Smooth muscle cell of the brain vasculature (primary cell): ENCODE results near the gene FAU.
"Not testable (repeated sequence)": the region's sequence is repeated elsewhere in the genome, so short reads cannot be mapped to it uniquely, and the experiment has no call there.

Source experiments
- DNase-seq: peaks from one replicate; pipeline ENCODE4 v3.0.0-alpha.2; 2012; ENCODE audit warnings: low read depth, low spot score

Gene FAU

GRCh38 chr11:65121447-65121864 is 478 bp downstream of the FAU start:
- DNase-seq = no peak

GRCh38 chr11:65120831-65121230 is 1.1 kb downstream of the FAU start:
- no peak for DNase-seq

GRCh38 chr11:65119670-65119995 is 2.3 kb downstream of the FAU start:
- no peak for DNase-seq

GRCh38 chr11:65118891-65119669 is 2.9 kb downstream of the FAU start:
- not testable (repeated sequence) for DNase-seq

GRCh38 chr11:65118097-65118837 is 3.7 kb downstream of the FAU start:
- no peak for DNase-seq

GRCh38 chr11:65117206-65118096 is 4.5 kb downstream of the FAU start, which contains the start of gene ZNHIT2:
TSS of gene ZNHIT2 (minus strand) at chr11:65117701. CDS start at chr11:65117653, 48 bp downstream.
- peak; percentile 98 for DNase-seq

- no peak for DNase-seq
Measured at GRCh38 chr11:65116370-65117205, 5.3 kb downstream of the FAU start.

GRCh38 chr11:65115361-65116082 is 6.4 kb downstream of the FAU start:
- no peak for DNase-seq

- no peak for DNase-seq
Measured at GRCh38 chr11:65114538-65115171, 7.3 kb downstream of the FAU start.

- no peak for DNase-seq
Measured at GRCh38 chr11:65113839-65114238, 8.1 kb downstream of the FAU start.

- DNase-seq = no peak
Measured at GRCh38 chr11:65113361-65113756, 8.6 kb downstream of the FAU start.

GRCh38 chr11:65112546-65113360 is 9.2 kb downstream of the FAU start:
- no peak for DNase-seq

GRCh38 chr11:65111744-65112545 is 10.0 kb downstream of the FAU start, which contains the start of gene TM7SF2:
TSS of gene TM7SF2 (plus strand) at chr11:65111872. CDS start at chr11:65112016, 144 bp downstream.
- peak; percentile 70 for DNase-seq

- no peak for DNase-seq
Measured at GRCh38 chr11:65111159-65111743, 10.7 kb downstream of the FAU start.

- DNase-seq = peak; percentile 52
Measured at GRCh38 chr11:65110354-65110861, 11.5 kb downstream of the FAU start.

GRCh38 chr11:65109231-65110198 is 12.4 kb downstream of the FAU start:
- no peak for DNase-seq
